ENCODE data around the gene SMURF2.

DNA sequence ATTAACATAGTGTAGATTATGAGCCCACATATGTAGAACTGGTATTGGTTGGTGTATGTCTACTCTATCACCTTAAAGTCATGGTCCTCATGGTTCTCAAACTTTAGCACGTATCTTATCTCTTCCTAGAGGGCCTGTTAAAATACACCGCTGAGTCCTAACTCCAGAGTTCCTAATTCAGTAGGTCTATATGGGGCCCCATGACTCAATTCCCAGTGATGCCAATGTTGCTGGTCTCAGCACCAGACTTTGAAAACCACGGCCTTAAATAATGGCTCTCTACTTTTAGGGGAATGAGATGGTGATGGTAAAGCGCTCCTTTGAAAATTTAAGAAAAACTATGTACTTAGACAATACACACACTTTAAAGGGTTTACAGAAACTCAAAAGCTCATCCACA is 36.6 kb downstream of the SMURF2 start:
- TF ChIP-seq, protein P1, sequence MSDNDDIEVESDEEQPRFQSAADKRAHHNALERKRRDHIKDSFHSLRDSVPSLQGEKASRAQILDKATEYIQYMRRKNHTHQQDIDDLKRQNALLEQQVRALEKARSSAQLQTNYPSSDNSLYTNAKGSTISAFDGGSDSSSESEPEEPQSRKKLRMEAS (IDR thresholded peaks at IDR 0.05), result no peak
- TF ChIP-seq TAF1 (IDR thresholded peaks at IDR 0.05; ENCODE audit: low read depth) (no peak), CREB1 (IDR thresholded peaks at IDR 0.05; ENCODE audit: low read depth) (no peak), EP300 (IDR thresholded peaks at IDR 0.05; ENCODE audit: borderline replicate concordance) (no peak), FOXM1 (IDR thresholded peaks at IDR 0.05; ENCODE audit: borderline replicate concordance, low read depth) (no peak), USF1 (IDR thresholded peaks at IDR 0.05) (no peak), REST (IDR thresholded peaks at IDR 0.05; ENCODE audit: low read depth) (no peak), RAD21 (IDR thresholded peaks at IDR 0.05; ENCODE audit: low read depth) (no peak), YY1 (IDR thresholded peaks at IDR 0.05; ENCODE audit: low read depth) (no peak), NFIC (IDR thresholded peaks at IDR 0.05) (no peak), ZBTB7A (IDR thresholded peaks at IDR 0.05; ENCODE audit: low read depth) (no peak)
